Uterus (tissue), 4 donors: ENCODE data around the gene XRN2. TPM values are rescaled to one million over a fixed set of nuclear protein-coding genes. Genes with fewer than 3 reads are reported as not detected.

Experiments used
- DNase-seq, 2 donors: peaks; one replicate each; pipeline ENCODE4 v3.0.0-alpha.2; 2019 to 2020
- H3K27ac ChIP-seq, 2 donors: fragments of 200-600 bp; sonication (generic); 1 replicate in 1 of 2; 2 replicates in 1 of 2; pipeline ENCODE4 v1.5.1; 2016 to 2018
- H3K27me3 ChIP-seq, 2 donors: fragments of 200-600 bp; sonication (generic); one replicate each; pipeline ENCODE4 v1.5.1; 2018 to 2019; ENCODE audit warnings: control low read depth in 1 of 2
- H3K36me3 ChIP-seq, 2 donors: fragments of 200-600 bp; sonication (generic); one replicate each; pipeline ENCODE4 v1.5.1; 2019; ENCODE audit warnings: control low read depth in 1 of 2
- H3K4me1 ChIP-seq, 2 donors: fragments of 200-600 bp; sonication (generic); one replicate each; pipeline ENCODE4 v1.5.1; 2018 to 2019; ENCODE audit warnings: control low read depth in 1 of 2
- H3K4me3 ChIP-seq, 2 donors: fragments of 200-600 bp; sonication (generic); 1 replicate in 1 of 2; 2 replicates in 1 of 2; pipeline ENCODE4 v1.5.1; 2018 to 2019; ENCODE audit warnings: mild to moderate bottlenecking in 1 of 2
- H3K9me3 ChIP-seq, 2 donors: fragments of 200-600 bp; sonication (generic); one replicate each; pipeline ENCODE4 v1.5.1; 2019; ENCODE audit warnings: control low read depth in 1 of 2
- POLR2A ChIP-seq, 2 donors: fragments of 450-650 bp; IDR thresholded peaks; one replicate each; pipeline ENCODE4 v1.6.1; 2016; ENCODE audit warnings: antibody characterized with exemption in 2 of 2, mild to moderate bottlenecking in 1 of 2, moderate library complexity in 1 of 2
- intact Hi-C: fragments of 100-400 bp; cut with DNase I; formaldehyde crosslinking; loops from one replicate; pipeline ENCODE4 v1.15.1; 2023; ENCODE audit warnings: low total_unique reads
- total RNA-seq, 4 donors: library from RNA; depleted of rRNA in 3 of 4; stranded (reverse); fragments of >200 nt in 3 of 4; gene quantifications; one replicate each; pipeline versions ENCODE4 v1.1.0 to v1.2.4, GENCODE V29; 2014 to 2023
- TF ChIP-seq, protein P1 (sequence below), 4 experiments: fragments of 200-600 bp in 2 of 4; fragments of 450-650 bp in 2 of 4; sonication (generic) in 2 of 4; IDR thresholded peaks; one replicate each; pipeline ENCODE4 v1.5.1; 2016 to 2019; ENCODE audit warnings: antibody characterized with exemption in 4 of 4, mild to moderate bottlenecking in 2 of 4, moderate library complexity in 1 of 4
- donor health status: DM: yes; HTN: yes; CAD: no.

The XRN2 gene
- total RNA-seq, 4 donors from 2014 or later: 32.6 to 100 (median 51.7) TPM

- TF ChIP-seq, protein P1, sequence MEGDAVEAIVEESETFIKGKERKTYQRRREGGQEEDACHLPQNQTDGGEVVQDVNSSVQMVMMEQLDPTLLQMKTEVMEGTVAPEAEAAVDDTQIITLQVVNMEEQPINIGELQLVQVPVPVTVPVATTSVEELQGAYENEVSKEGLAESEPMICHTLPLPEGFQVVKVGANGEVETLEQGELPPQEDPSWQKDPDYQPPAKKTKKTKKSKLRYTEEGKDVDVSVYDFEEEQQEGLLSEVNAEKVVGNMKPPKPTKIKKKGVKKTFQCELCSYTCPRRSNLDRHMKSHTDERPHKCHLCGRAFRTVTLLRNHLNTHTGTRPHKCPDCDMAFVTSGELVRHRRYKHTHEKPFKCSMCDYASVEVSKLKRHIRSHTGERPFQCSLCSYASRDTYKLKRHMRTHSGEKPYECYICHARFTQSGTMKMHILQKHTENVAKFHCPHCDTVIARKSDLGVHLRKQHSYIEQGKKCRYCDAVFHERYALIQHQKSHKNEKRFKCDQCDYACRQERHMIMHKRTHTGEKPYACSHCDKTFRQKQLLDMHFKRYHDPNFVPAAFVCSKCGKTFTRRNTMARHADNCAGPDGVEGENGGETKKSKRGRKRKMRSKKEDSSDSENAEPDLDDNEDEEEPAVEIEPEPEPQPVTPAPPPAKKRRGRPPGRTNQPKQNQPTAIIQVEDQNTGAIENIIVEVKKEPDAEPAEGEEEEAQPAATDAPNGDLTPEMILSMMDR (IDR thresholded peaks at IDR 0.05): no peak
- TF ChIP-seq POLR2A (IDR thresholded peaks at IDR 0.05): no peak
- intact Hi-C loops: no loop called here
- no peaks in the 10 kb centered on the region for H3K4me1 ChIP-seq
- no peak overlapping the region for H3K27ac ChIP-seq
- H3K4me3 ChIP-seq: no peak overlapping the region
- peaks cover 0 to 2% of the 10 kb centered on the region in 2 donors for H3K36me3 ChIP-seq
- no peaks in the 10 kb centered on the region for H3K9me3 ChIP-seq
- no peak for DNase-seq
- no peaks in the 10 kb centered on the region for H3K27me3 ChIP-seq
These were observed 54.7 kb downstream of the XRN2 start for GRCh38 chr20:21357844-21358243.

- intact Hi-C loops: no loop called here
- H3K27me3 ChIP-seq: no peaks in the 10 kb centered on the region
- no peaks in the 10 kb centered on the region for H3K9me3 ChIP-seq
- DNase-seq: no peak
- peaks cover 0 to 2% of the 10 kb centered on the region in 2 donors for H3K36me3 ChIP-seq
- H3K4me1 ChIP-seq: no peaks in the 10 kb centered on the region
- no peak overlapping the region for H3K4me3 ChIP-seq
- no peak for TF ChIP-seq POLR2A (IDR thresholded peaks at IDR 0.05)
- TF ChIP-seq, protein P1 (IDR thresholded peaks at IDR 0.05): no peak
- no peak overlapping the region for H3K27ac ChIP-seq
These were observed 55.6 kb downstream of the XRN2 start for GRCh38 chr20:21358737-21359136.

DNA sequence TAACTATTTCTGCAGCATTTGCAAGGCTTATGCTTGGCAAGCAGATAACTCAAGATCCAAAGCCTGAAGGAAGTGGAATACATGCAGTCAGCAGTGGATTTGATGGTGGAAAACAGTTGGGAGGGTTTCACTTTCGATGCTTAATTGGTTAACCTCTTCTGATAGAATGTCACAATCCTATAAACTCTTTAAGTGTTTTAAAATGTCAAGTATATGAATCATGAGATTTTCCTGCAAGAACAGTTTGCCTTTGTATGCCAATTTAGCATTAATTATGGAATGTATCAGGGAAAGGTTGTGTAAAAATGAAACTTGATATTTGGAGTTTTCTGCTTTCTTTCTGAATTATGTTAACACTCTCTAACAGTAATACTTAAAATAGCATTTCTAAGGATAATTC lies 57.6 kb downstream of the XRN2 start:
- Histone ChIP-seq H3K27me3 (no peaks in the 10 kb centered on the region), H3K36me3 (peaks cover 0 to 2% of the 10 kb centered on the region in 2 donors), H3K27ac (no peak overlapping the region), H3K4me1 (no peaks in the 10 kb centered on the region), H3K9me3 (no peaks in the 10 kb centered on the region), H3K4me3 (no peak overlapping the region)
- DNase-seq: no peak
- TF ChIP-seq POLR2A (IDR thresholded peaks at IDR 0.05): no peak
- TF ChIP-seq, protein P1 (IDR thresholded peaks at IDR 0.05): no peak
- intact Hi-C loops: no loop called here

- DNase-seq: no peak
- intact Hi-C loops: no loop called here
- Histone ChIP-seq H3K9me3 (no peaks in the 10 kb centered on the region), H3K36me3 (peaks cover 0 to 2% of the 10 kb centered on the region in 2 donors), H3K27ac (no peak overlapping the region), H3K4me1 (no peaks in the 10 kb centered on the region), H3K27me3 (no peaks in the 10 kb centered on the region), H3K4me3 (no peak overlapping the region)
- TF ChIP-seq POLR2A (IDR thresholded peaks at IDR 0.05): no peak
- TF ChIP-seq, protein P1 (IDR thresholded peaks at IDR 0.05): no peak
These were observed 58.1 kb downstream of the XRN2 start for GRCh38 chr20:21361266-21361665.

GRCh38 chr20:21364413-21364812 lies 61.3 kb downstream of the XRN2 start:
- intact Hi-C loops: no loop called here
- H3K4me3 ChIP-seq: no peak overlapping the region
- TF ChIP-seq, protein P1 (IDR thresholded peaks at IDR 0.05): no peak
- TF ChIP-seq POLR2A (IDR thresholded peaks at IDR 0.05): no peak
- no peaks in the 10 kb centered on the region for H3K4me1 ChIP-seq
- H3K27ac ChIP-seq: no peak overlapping the region
- no peaks in the 10 kb centered on the region for H3K27me3 ChIP-seq
- no peak for DNase-seq
- H3K9me3 ChIP-seq: no peaks in the 10 kb centered on the region
- no peaks in the 10 kb centered on the region for H3K36me3 ChIP-seq
